ENCODE data around the gene STMN1.
A peak's percentile ranks its signal among the peaks of the same experiment; 100 is the strongest.

Gene STMN1

DNA sequence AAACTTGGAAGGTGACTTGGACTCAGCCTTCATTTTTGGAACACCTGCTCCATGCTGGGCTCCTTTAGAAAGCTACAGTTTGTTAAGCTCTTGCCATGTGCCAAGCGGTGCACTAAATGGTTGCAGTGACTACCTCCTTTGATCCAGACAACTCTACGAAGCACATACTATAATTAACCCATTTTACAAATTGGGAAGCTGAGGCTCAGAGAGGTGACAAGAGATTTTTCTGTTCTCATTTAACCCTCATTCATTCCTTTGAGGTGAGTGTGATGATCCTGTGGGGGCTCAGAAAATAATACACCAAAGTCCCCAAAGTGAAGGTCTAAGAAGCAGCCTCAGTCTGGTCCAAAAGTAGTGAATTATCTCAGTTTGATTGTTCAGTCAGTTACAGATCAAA is 29.1 kb downstream of the STMN1 start:
- DNase-seq (ENCODE audit: low read depth) = no peak
- in situ Hi-C loops (cut with HindIII; ENCODE audit: low sequenced_read_pairs) = no loop called here
- no peak overlapping the region for H3K4me3 ChIP-seq (ENCODE audit: low read depth, low read length)
- TF ChIP-seq, protein P1, sequence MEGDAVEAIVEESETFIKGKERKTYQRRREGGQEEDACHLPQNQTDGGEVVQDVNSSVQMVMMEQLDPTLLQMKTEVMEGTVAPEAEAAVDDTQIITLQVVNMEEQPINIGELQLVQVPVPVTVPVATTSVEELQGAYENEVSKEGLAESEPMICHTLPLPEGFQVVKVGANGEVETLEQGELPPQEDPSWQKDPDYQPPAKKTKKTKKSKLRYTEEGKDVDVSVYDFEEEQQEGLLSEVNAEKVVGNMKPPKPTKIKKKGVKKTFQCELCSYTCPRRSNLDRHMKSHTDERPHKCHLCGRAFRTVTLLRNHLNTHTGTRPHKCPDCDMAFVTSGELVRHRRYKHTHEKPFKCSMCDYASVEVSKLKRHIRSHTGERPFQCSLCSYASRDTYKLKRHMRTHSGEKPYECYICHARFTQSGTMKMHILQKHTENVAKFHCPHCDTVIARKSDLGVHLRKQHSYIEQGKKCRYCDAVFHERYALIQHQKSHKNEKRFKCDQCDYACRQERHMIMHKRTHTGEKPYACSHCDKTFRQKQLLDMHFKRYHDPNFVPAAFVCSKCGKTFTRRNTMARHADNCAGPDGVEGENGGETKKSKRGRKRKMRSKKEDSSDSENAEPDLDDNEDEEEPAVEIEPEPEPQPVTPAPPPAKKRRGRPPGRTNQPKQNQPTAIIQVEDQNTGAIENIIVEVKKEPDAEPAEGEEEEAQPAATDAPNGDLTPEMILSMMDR (IDR thresholded peaks at IDR 0.05; ENCODE audit: low read depth, low read length, missing control alignments) = no peak

DNA sequence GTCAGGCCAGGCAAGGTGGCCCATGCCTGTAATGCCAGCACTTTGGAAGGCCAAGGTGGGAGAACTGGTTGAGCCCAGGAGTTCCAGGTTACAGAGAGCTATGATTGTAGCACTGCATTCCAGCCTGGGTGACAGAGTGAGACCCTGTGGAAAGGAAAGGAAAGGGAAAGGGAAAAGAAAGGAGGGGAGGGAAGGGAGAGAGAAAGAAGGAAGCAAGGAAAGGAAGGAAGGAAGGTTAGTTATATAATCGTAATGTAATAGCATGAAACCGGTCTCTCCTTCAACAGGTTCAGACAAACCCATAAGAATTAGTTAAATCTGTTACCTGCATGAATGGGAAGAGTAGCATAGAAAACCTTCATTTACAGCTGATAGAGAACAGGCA is 29.5 kb downstream of the STMN1 start:
- DNase-seq (ENCODE audit: low read depth) = no peak
- TF ChIP-seq, protein P1 (IDR thresholded peaks at IDR 0.05; ENCODE audit: low read depth, low read length, missing control alignments) = no peak
- in situ Hi-C loops (cut with HindIII; ENCODE audit: low sequenced_read_pairs) = no loop called here
- no peak overlapping the region for H3K4me3 ChIP-seq (ENCODE audit: low read depth, low read length)

DNA sequence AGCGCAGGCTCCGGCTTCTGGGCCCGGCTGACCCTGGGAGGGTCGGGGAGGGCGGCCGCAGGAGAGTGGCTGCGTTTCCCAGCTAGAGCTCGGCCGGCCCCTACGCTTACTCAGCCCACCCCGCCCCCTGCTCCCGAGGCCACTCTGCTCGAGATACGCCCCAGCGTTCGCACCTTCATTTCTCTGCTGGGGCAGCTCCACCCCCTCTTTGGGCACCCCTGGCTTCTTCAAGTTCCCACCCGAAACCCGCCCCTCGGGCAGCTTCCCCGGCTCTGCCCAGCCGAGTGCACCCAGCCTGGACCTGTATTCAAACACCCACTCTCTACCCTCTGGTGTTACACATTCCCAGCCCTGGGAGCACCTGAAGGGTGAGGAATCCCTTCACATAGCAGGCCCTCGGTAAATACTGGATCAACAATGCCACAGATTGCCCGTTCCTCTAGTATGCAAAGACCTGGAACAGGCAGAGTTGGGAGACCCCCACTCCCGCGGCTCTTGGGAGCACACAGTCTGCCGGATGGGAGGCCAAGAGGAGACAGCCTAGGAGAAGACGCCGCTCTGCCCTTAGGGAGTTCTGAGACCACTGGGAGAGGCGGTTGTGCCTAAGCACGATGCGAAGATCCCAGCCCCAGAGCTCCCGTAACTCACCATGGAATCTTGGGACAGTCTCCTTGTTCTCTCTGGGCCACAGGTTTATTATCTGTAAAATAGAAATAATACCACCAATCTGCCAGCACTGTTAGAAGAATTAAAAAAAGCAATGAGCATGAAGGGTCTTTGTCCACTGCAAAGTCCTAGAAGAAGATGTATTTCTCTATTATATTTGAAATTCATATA is 30.1 kb downstream of the STMN1 start:
- H3K4me3 ChIP-seq (ENCODE audit: low read depth, low read length) = peak overlapping the region; percentile 53
- TF ChIP-seq, protein P1 (IDR thresholded peaks at IDR 0.05; ENCODE audit: low read depth, low read length, missing control alignments) = no peak
- in situ Hi-C loops (cut with HindIII; ENCODE audit: low sequenced_read_pairs) = no loop called here
- DNase-seq (ENCODE audit: low read depth) = no peak

DNA sequence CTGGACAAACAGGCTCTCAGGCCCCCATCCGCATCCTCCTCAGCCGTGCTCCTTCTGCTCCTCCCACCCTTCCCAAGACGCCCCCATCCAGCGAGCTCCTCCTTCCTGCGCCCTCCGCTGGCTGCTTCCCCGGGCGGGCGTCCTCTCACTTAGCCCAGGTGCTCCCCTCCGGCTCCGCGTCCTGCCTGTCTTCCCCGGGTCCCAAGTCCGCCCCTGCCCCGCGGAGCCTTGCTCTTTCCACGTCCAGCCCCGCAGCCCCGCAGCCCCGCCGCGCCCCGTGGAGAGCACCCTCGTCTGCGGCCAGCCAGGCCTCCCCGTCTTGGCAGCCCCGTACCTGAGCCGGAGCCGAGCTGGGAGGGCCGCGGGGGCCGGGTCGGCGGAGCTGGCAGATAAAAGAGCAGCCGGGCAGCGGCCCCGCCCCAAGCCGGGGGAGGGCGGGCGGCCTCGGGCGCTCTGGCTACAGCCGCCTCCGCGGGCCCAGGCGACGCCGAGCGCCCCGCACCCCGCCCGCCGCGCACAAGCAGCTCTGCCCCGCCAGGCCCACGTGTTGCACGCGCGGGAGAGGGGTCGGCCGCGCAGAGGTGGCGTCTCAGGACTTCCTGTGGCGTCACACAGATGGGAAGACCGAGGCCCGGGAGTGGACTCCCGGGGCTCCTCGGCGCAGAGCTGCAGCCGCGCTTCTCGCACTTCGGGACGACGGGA is 30.9 kb downstream of the STMN1 start, which contains the start of gene PAQR7:
TSS of gene PAQR7 (minus strand) at position 555 of the 702 bp plus-strand sequence. CDS start 11,869 bp downstream, outside the sequence.
- in situ Hi-C loops (cut with HindIII; ENCODE audit: low sequenced_read_pairs) = no loop called here
- TF ChIP-seq, protein P1 (IDR thresholded peaks at IDR 0.05; ENCODE audit: low read depth, low read length, missing control alignments) = peak; percentile 1
- H3K4me3 ChIP-seq (ENCODE audit: low read depth, low read length) = peak within 1 kb of the TSS; percentile 53
- no peak for DNase-seq (ENCODE audit: low read depth)

DNA sequence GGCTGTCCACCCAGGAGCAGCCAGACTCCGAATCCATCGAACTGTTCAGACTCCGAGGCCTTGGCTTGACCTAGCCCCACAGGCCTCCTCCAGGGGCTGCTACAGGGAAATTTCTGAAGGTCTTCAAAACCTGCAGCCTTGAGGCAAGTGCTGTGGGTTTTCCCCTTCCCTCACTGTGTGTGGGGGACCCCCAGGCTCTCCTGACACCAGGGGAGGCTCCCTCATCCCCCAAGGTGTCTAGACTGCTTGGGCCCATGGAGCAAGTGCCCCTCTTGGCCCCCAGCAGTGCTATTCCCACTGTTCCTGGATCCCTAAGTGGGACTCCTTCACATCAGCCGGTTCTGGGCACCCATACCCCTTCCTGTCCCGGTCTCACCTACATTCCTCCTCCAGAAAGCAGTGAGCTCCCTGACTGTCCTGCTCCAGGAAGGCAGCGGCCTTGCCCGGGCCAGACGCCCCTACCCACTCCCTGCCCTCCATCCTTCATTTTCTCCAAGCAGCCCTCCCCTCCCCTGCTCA is 31.5 kb downstream of the STMN1 start:
- in situ Hi-C loops (cut with HindIII; ENCODE audit: low sequenced_read_pairs) = no loop called here
- TF ChIP-seq, protein P1 (IDR thresholded peaks at IDR 0.05; ENCODE audit: low read depth, low read length, missing control alignments) = no peak
- no peak for DNase-seq (ENCODE audit: low read depth)
- H3K4me3 ChIP-seq (ENCODE audit: low read depth, low read length) = peak overlapping the region; percentile 53

DNA sequence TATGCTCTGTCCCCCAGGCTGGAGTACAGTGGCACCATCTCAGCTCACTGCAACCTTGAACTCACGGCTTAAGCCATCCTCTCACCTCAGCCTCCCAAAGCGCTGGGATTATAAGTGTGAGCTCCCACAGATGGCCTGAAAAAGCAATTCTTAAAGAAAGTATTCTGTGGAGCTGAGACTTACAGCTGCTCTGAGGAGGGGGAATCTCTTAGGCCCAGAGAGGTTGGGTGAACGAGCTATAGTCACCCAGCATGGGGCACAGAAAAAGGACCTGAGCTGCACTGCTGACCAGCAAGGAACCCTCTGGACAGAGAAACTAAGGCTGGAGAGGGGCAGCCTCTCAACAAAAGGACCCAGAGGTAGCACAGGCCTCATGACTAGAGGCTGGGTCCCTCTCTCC is 32.0 kb downstream of the STMN1 start:
- TF ChIP-seq, protein P1 (IDR thresholded peaks at IDR 0.05; ENCODE audit: low read depth, low read length, missing control alignments) = no peak
- in situ Hi-C loops (cut with HindIII; ENCODE audit: low sequenced_read_pairs) = no loop called here
- no peak for DNase-seq (ENCODE audit: low read depth)
- H3K4me3 ChIP-seq (ENCODE audit: low read depth, low read length) = peak overlapping the region; percentile 53

Measured in astrocyte of the cerebellum (primary cell).